Uterus (tissue), 4 donors: ENCODE results near the gene CLDN15. TPM values are rescaled to one million over a fixed set of nuclear protein-coding genes. Genes with fewer than 3 reads are reported as not detected.
"Not testable (repeated sequence)": the region's sequence is repeated elsewhere in the genome, so short reads cannot be mapped to it uniquely, and the experiment has no call there.

Experiments used
- DNase-seq, 2 donors: peaks; one replicate each; pipeline ENCODE4 v3.0.0-alpha.2; 2019 to 2020
- H3K27ac ChIP-seq, 2 donors: fragments of 200-600 bp; sonication (generic); 1 replicate in 1 of 2; 2 replicates in 1 of 2; pipeline ENCODE4 v1.5.1; 2016 to 2018
- H3K27me3 ChIP-seq, 2 donors: fragments of 200-600 bp; sonication (generic); one replicate each; pipeline ENCODE4 v1.5.1; 2018 to 2019; ENCODE audit warnings: control low read depth in 1 of 2
- H3K36me3 ChIP-seq, 2 donors: fragments of 200-600 bp; sonication (generic); one replicate each; pipeline ENCODE4 v1.5.1; 2019; ENCODE audit warnings: control low read depth in 1 of 2
- H3K4me1 ChIP-seq, 2 donors: fragments of 200-600 bp; sonication (generic); one replicate each; pipeline ENCODE4 v1.5.1; 2018 to 2019; ENCODE audit warnings: control low read depth in 1 of 2
- H3K4me3 ChIP-seq, 2 donors: fragments of 200-600 bp; sonication (generic); 1 replicate in 1 of 2; 2 replicates in 1 of 2; pipeline ENCODE4 v1.5.1; 2018 to 2019; ENCODE audit warnings: mild to moderate bottlenecking in 1 of 2
- H3K9me3 ChIP-seq, 2 donors: fragments of 200-600 bp; sonication (generic); one replicate each; pipeline ENCODE4 v1.5.1; 2019; ENCODE audit warnings: control low read depth in 1 of 2
- POLR2A ChIP-seq, 2 donors: fragments of 450-650 bp; IDR thresholded peaks; one replicate each; pipeline ENCODE4 v1.6.1; 2016; ENCODE audit warnings: antibody characterized with exemption in 2 of 2, mild to moderate bottlenecking in 1 of 2, moderate library complexity in 1 of 2
- intact Hi-C: fragments of 100-400 bp; cut with DNase I; formaldehyde crosslinking; loops from one replicate; pipeline ENCODE4 v1.15.1; 2023; ENCODE audit warnings: low total_unique reads
- total RNA-seq, 4 donors: library from RNA; depleted of rRNA in 3 of 4; stranded (reverse); fragments of >200 nt in 3 of 4; gene quantifications; one replicate each; pipeline versions ENCODE4 v1.1.0 to v1.2.4, GENCODE V29; 2014 to 2023
- TF ChIP-seq, protein P1 (sequence below), 4 experiments: fragments of 200-600 bp in 2 of 4; fragments of 450-650 bp in 2 of 4; sonication (generic) in 2 of 4; IDR thresholded peaks; one replicate each; pipeline ENCODE4 v1.5.1; 2016 to 2019; ENCODE audit warnings: antibody characterized with exemption in 4 of 4, mild to moderate bottlenecking in 2 of 4, moderate library complexity in 1 of 4
- donor health status: DM: yes; HTN: yes; CAD: no.

The CLDN15 gene
- total RNA-seq, 4 donors from 2014 or later: 5.6 to 49.4 (median 16.7) TPM

DNA sequence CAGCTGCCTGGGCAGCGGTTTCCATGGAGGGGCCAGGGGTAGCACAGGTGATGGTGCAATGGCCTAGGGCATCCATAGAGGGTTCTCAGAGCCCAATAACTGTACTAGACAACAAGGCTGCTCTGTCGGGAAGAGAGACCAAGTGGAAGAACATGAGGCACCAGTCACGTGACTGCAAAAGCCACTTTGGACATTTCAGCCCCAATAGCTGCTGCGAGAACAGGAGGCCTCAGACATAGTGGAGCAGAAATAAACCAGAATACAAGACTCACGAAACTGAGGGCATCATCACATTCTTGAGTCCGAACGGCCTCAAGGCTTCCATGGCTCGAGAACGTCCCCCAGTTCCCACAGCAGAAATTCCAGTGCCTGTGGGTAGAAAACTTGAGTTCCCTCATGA, 39.6 kb upstream of the CLDN15 start:
- Histone ChIP-seq H3K27me3 (no peaks in the 10 kb centered on the region), H3K27ac (no peak overlapping the region), H3K36me3 (no peaks in the 10 kb centered on the region), H3K9me3 (no peaks in the 10 kb centered on the region), H3K4me3 (no peak overlapping the region), H3K4me1 (no peaks in the 10 kb centered on the region)
- no peak for TF ChIP-seq POLR2A (IDR thresholded peaks at IDR 0.05)
- TF ChIP-seq, protein P1, sequence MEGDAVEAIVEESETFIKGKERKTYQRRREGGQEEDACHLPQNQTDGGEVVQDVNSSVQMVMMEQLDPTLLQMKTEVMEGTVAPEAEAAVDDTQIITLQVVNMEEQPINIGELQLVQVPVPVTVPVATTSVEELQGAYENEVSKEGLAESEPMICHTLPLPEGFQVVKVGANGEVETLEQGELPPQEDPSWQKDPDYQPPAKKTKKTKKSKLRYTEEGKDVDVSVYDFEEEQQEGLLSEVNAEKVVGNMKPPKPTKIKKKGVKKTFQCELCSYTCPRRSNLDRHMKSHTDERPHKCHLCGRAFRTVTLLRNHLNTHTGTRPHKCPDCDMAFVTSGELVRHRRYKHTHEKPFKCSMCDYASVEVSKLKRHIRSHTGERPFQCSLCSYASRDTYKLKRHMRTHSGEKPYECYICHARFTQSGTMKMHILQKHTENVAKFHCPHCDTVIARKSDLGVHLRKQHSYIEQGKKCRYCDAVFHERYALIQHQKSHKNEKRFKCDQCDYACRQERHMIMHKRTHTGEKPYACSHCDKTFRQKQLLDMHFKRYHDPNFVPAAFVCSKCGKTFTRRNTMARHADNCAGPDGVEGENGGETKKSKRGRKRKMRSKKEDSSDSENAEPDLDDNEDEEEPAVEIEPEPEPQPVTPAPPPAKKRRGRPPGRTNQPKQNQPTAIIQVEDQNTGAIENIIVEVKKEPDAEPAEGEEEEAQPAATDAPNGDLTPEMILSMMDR (IDR thresholded peaks at IDR 0.05): no peak
- DNase-seq: no peak
- intact Hi-C loops: no loop called here

DNA sequence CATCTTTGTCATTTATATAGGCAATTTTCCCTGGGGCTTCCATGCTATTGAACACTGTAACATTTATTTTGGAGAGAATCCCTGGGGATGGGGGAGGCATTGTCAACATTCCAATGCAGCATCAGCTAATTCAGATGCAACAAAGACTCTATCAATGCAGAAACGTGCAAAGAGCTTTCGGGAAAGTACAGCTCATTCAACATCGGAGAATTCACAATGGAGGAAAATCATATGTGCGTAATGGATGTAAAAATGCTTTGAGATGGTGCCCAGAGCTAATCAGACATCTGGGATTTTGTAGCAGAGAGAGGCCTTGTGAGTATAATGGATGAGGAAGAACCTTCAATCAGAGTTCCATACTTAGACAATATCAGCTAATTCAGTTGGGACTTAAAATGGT, 35.6 kb upstream of the CLDN15 start:
- no peak overlapping the region for H3K4me3 ChIP-seq
- H3K4me1 ChIP-seq: no peaks in the 10 kb centered on the region
- no peaks in the 10 kb centered on the region for H3K9me3 ChIP-seq
- intact Hi-C loops: no loop called here
- H3K36me3 ChIP-seq: no peaks in the 10 kb centered on the region
- DNase-seq: no peak
- H3K27ac ChIP-seq: no peak overlapping the region
- no peaks in the 10 kb centered on the region for H3K27me3 ChIP-seq
- no peak for TF ChIP-seq POLR2A (IDR thresholded peaks at IDR 0.05)
- TF ChIP-seq, protein P1 (IDR thresholded peaks at IDR 0.05): no peak

DNA sequence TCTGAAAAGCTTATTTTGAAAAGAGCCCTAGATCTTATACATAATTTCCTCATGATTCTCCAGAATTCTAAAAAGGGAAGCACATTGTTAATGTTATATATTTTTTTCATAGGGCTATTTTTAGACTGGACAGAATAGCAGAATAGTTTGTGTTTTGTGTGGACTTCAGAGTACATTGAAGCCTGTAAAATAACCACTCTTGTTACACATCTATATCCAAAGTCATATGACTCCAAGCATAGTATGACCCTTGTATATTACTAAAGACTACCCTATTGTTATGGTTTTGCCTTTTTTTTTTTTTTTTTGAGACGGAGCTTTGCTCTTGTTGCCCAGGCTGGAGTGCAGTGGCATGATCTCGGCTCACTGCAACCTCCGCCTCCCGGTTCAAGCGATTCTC, 33.4 kb upstream of the CLDN15 start:
- no peak for DNase-seq
- intact Hi-C loops: no loop called here
- no peak for TF ChIP-seq POLR2A (IDR thresholded peaks at IDR 0.05)
- TF ChIP-seq, protein P1 (IDR thresholded peaks at IDR 0.05): no peak
- Histone ChIP-seq H3K4me3 (no peak overlapping the region), H3K36me3 (no peaks in the 10 kb centered on the region), H3K27me3 (no peaks in the 10 kb centered on the region), H3K9me3 (no peaks in the 10 kb centered on the region), H3K4me1 (no peaks in the 10 kb centered on the region), H3K27ac (no peak overlapping the region)

DNA sequence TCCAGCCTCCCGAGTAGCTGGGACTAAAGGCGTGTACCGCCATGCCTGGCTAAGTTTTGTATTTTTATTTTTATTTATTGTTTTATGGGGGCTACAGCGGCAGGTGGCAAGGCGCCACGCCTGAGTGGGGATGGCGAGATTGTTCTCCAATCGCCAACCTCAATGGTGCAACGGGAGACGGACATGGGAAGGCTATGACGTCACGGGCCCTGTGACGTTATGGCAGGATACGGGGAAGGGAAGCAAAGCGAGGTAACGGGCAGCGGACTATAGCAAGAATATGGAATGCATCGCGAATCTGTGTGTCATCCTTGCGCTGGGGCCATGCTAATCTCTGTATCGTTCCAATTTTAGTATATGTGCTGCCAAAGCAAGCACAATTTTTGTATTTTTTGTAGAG, 32.1 kb upstream of the CLDN15 start:
- intact Hi-C loops: no loop called here
- Histone ChIP-seq H3K27me3 (no peaks in the 10 kb centered on the region), H3K36me3 (no peaks in the 10 kb centered on the region), H3K4me1 (no peaks in the 10 kb centered on the region), H3K27ac (no peak overlapping the region), H3K4me3 (no peak overlapping the region), H3K9me3 (no peaks in the 10 kb centered on the region)
- TF ChIP-seq, protein P1 (IDR thresholded peaks at IDR 0.05): no peak
- TF ChIP-seq POLR2A (IDR thresholded peaks at IDR 0.05): no peak
- DNase-seq: no peak

DNA sequence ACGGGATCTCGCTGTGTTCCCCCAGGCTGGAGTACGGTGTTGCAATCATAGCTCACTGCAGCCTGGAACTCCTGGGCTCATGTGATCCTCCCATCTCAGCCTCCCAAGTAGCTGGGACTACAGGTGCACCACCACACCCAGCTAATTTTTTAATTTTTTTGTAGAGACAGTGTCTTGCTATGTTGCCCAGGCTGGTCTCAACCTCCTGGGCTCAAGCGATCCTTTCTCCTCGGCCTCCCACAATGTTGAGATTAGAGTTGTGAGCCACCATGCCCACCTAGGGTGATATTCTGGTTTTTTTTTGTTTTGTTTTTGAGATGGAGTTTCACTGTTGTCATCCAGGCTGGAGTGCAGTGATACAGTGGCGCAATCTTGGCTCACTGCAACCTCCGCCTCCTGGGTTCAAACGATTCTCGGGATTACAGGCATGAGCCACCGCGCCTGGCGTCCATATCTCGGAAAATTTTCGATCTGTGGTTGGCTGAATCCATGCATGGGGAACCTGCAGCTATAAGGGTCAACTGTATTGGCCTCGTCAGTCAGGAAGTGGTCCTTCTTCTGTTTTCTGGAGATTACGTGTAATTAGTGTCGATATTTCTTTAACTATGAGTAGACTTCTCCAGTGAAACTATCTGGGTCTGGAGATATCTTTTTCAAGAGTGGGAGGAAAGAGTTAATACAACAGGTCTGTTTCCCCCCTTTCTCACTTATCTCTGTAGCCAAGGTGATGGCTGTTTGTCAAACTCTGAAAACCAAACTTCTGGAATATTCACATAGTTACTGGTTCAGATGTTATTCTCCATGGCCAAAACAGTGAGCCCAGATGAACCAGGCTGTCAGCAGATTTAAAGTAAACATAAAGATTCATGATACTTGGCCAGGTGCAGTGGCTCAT, 28.3 kb upstream of the CLDN15 start:
- TF ChIP-seq POLR2A (IDR thresholded peaks at IDR 0.05): no peak
- no peaks in the 10 kb centered on the region for H3K4me1 ChIP-seq
- intact Hi-C loops: no loop called here
- no peak overlapping the region for H3K27ac ChIP-seq
- no peaks in the 10 kb centered on the region for H3K27me3 ChIP-seq
- DNase-seq: no peak
- no peaks in the 10 kb centered on the region for H3K36me3 ChIP-seq
- no peaks in the 10 kb centered on the region for H3K9me3 ChIP-seq
- H3K4me3 ChIP-seq: no peak overlapping the region

DNA sequence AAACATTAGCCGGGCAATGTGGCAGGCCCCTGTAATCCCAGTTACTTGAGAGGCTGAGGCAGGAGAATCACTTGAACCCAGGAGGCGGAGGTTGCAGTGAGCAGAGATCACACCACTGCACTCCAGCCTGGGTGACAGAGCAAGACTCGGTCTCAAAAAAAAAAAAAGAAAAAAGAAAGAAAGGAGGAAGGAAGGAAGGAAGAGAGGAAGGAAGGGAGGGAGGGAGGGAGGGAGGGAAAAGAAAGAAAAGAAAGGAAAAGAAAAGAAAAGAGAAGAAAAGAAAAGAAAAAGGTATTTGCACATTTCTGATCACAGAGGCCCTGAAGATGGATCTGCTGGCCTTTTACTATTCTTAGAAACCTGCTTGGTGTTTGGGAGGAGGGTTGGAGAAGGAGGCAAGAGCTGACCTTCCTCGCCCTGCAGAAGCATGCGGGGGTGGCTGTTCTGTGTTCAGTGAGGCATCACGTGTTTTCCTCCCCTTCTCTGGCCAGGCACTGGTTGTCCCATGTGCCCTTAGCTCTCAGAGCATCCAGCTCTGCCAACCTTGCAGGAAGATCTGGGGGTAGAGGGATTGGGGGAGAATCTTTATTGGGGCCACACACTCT, 26.6 kb upstream of the CLDN15 start:
- H3K4me3 ChIP-seq, H3K4me1 ChIP-seq, intact Hi-C loops, H3K9me3 ChIP-seq, H3K27me3 ChIP-seq, H3K36me3 ChIP-seq: not testable (repeated sequence)
- H3K27ac ChIP-seq: peak overlapping the region; percentile 48 to 63
- DNase-seq: peak; percentile 70 to 80
